HEK293 (cell line): ENCODE results near the gene ABCC3.

ENCODE experiments used
- CTCF ChIA-PET: fragments of 350-600 bp; formaldehyde crosslinking; extraction: SDS; loops from one replicate; lab custom pipeline; 2021; ENCODE audit warnings: antibody characterized with exemption; lab: Yijun Ruan, JAX
- POLR2A ChIA-PET: fragments of 300-600 bp; formaldehyde crosslinking; extraction: SDS; loops from one replicate; lab custom pipeline; 2020; ENCODE audit warnings: antibody characterized with exemption, inconsistent platforms; lab: Yijun Ruan, JAX
- H3K27ac ChIP-seq: fragments of 200-500 bp; sonication (Bioruptor generic); 2 replicates; pipeline ENCODE4 v1.5.1; 2014; ENCODE audit warnings: low read depth, low read length, control low read depth, inconsistent platforms; ENCODE audit errors: extremely low read depth
- H3K36me3 ChIP-seq, 2 experiments: fragments of 200-500 bp in 1 of 2; sonication (Bioruptor generic) in 1 of 2; 1 replicate in 1 of 2; 2 replicates in 1 of 2; pipeline ENCODE4 v1.5.1; 2014 to 2017; ENCODE audit warnings: inconsistent platforms in 2 of 2, low read length in 2 of 2; ENCODE audit not compliant: control insufficient read depth in 2 of 2, insufficient read depth in 1 of 2
- H3K4me1 ChIP-seq: fragments of 200-500 bp; sonication (Bioruptor generic); 2 replicates; pipeline ENCODE4 v1.5.1; 2014; ENCODE audit warnings: mild to moderate bottlenecking, low read length, inconsistent platforms; ENCODE audit not compliant: control insufficient read depth, insufficient read depth
- H3K4me3 ChIP-seq: 2 replicates; pipeline ENCODE4 v1.5.1; 2011; ENCODE audit warnings: low read depth, mild to moderate bottlenecking, control low read depth, low read length, moderate library complexity
- H3K9me3 ChIP-seq: fragments of 200-500 bp; sonication (Bioruptor generic); 2 replicates; pipeline ENCODE4 v1.5.1; 2014; ENCODE audit warnings: low read depth, low read length, inconsistent platforms; ENCODE audit not compliant: control insufficient read depth, insufficient read depth
- TCF7L2 ChIP-seq: IDR thresholded peaks from 2 replicates; pipeline ENCODE4 v1.6.1; 2011; ENCODE audit warnings: low read depth, mild to moderate bottlenecking, inconsistent platforms, low read length, moderate library complexity, borderline replicate concordance
- TRIM28 ChIP-seq: IDR thresholded peaks from 2 replicates; pipeline ENCODE4 v1.6.1; 2011; ENCODE audit warnings: low read length, control low read depth, borderline replicate concordance
- ZBTB10 ChIP-seq: fragments of 450-650 bp; formaldehyde crosslinking; IDR thresholded peaks from 2 replicates; pipeline ENCODE4 v1.5.1; 2016; ENCODE audit warnings: missing biosample characterization, missing genetic modification characterization
- ZBTB26 ChIP-seq: fragments of 450-650 bp; formaldehyde crosslinking; optimal IDR thresholded peaks from 2 replicates; pipeline ENCODE3; 2016; ENCODE audit warnings: missing biosample characterization, mild to moderate bottlenecking, missing genetic modification characterization
- ZBTB8A ChIP-seq: fragments of 450-650 bp; formaldehyde crosslinking; IDR thresholded peaks from 2 replicates; pipeline ENCODE4 v1.5.1; 2016; ENCODE audit warnings: missing biosample characterization, missing genetic modification characterization
- ZEB2 ChIP-seq: fragments of 450-650 bp; formaldehyde crosslinking; IDR thresholded peaks from 2 replicates; pipeline ENCODE4 v1.5.1; 2016; ENCODE audit warnings: missing biosample characterization, missing genetic modification characterization
- ZFP37 ChIP-seq: fragments of 450-650 bp; formaldehyde crosslinking; IDR thresholded peaks from 2 replicates; pipeline ENCODE4 v1.5.1; 2016; ENCODE audit warnings: missing biosample characterization, missing genetic modification characterization
- ZNF138 ChIP-seq: fragments of 450-650 bp; formaldehyde crosslinking; IDR thresholded peaks from 2 replicates; pipeline ENCODE4 v1.5.1; 2016; ENCODE audit warnings: missing biosample characterization, missing genetic modification characterization, borderline replicate concordance
- ZNF169 ChIP-seq: fragments of 450-650 bp; formaldehyde crosslinking; IDR thresholded peaks from 2 replicates; pipeline ENCODE4 v1.5.1; 2016; ENCODE audit warnings: missing biosample characterization, missing genetic modification characterization
- ZNF23 ChIP-seq: fragments of 450-650 bp; formaldehyde crosslinking; IDR thresholded peaks from 2 replicates; pipeline ENCODE4 v1.5.1; 2016; ENCODE audit warnings: missing biosample characterization, missing genetic modification characterization, borderline replicate concordance
- ZNF239 ChIP-seq: fragments of 450-650 bp; formaldehyde crosslinking; IDR thresholded peaks from 2 replicates; pipeline ENCODE4 v1.5.1; 2016; ENCODE audit warnings: missing biosample characterization, missing genetic modification characterization
- ZNF354C ChIP-seq: fragments of 450-650 bp; formaldehyde crosslinking; IDR thresholded peaks from 2 replicates; pipeline ENCODE4 v1.5.1; 2016; ENCODE audit warnings: missing biosample characterization, missing genetic modification characterization, low read depth, borderline replicate concordance
- ZNF596 ChIP-seq: fragments of 450-650 bp; IDR thresholded peaks from 2 replicates; pipeline ENCODE4 v1.5.0; 2018; ENCODE audit warnings: missing biosample characterization, mild to moderate bottlenecking, missing genetic modification characterization, moderate library complexity
- ZNF600 ChIP-seq: fragments of 450-650 bp; formaldehyde crosslinking; IDR thresholded peaks from 2 replicates; pipeline ENCODE4 v1.5.1; 2016; ENCODE audit warnings: missing biosample characterization, missing genetic modification characterization
- ZNF670 ChIP-seq: fragments of 450-650 bp; formaldehyde crosslinking; IDR thresholded peaks from 2 replicates; pipeline ENCODE4 v1.5.1; 2016; ENCODE audit warnings: missing biosample characterization, missing genetic modification characterization, low read depth
- ZNF747 ChIP-seq: fragments of 450-650 bp; formaldehyde crosslinking; IDR thresholded peaks from 2 replicates; pipeline ENCODE4 v1.5.1; 2016; ENCODE audit warnings: missing biosample characterization, missing genetic modification characterization
- ZNF843 ChIP-seq: fragments of 450-650 bp; formaldehyde crosslinking; IDR thresholded peaks from 2 replicates; pipeline ENCODE4 v1.5.1; 2016; ENCODE audit warnings: missing biosample characterization, missing genetic modification characterization
- TF ChIP-seq, protein P1 (sequence below): fragments of 450-650 bp; formaldehyde crosslinking; IDR thresholded peaks from 2 replicates; pipeline ENCODE4 v1.5.1; 2017; ENCODE audit warnings: missing biosample characterization, missing genetic modification characterization
- TF ChIP-seq, protein P2 (sequence below): fragments of 450-650 bp; formaldehyde crosslinking; IDR thresholded peaks from 2 replicates; pipeline ENCODE4 v1.5.1; 2016; ENCODE audit warnings: missing biosample characterization, missing genetic modification characterization, low read depth
- TF ChIP-seq, protein P3 (sequence below): fragments of 450-650 bp; formaldehyde crosslinking; IDR thresholded peaks from 2 replicates; pipeline ENCODE4 v1.5.1; 2016; ENCODE audit warnings: missing biosample characterization, missing genetic modification characterization
- TF ChIP-seq, protein P4 (sequence below): fragments of 450-650 bp; formaldehyde crosslinking; IDR thresholded peaks from 2 replicates; pipeline ENCODE4 v1.5.1; 2016; ENCODE audit warnings: missing biosample characterization, missing genetic modification characterization
- TF ChIP-seq, protein P5 (sequence below): fragments of 450-650 bp; formaldehyde crosslinking; IDR thresholded peaks from 2 replicates; pipeline ENCODE4 v1.5.1; 2016; ENCODE audit warnings: missing biosample characterization, missing genetic modification characterization

ABCC3 gene

GRCh38 chr17:50593321-50593720 lies 41.4 kb upstream of the ABCC3 start (continued):
- TF ChIP-seq ZBTB10 (tag by site-specific recombination) = no peak
- TF ChIP-seq, protein P1, sequence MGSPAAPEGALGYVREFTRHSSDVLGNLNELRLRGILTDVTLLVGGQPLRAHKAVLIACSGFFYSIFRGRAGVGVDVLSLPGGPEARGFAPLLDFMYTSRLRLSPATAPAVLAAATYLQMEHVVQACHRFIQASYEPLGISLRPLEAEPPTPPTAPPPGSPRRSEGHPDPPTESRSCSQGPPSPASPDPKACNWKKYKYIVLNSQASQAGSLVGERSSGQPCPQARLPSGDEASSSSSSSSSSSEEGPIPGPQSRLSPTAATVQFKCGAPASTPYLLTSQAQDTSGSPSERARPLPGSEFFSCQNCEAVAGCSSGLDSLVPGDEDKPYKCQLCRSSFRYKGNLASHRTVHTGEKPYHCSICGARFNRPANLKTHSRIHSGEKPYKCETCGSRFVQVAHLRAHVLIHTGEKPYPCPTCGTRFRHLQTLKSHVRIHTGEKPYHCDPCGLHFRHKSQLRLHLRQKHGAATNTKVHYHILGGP (tag by site-specific recombination) = no peak
- TF ChIP-seq ZFP37 (tag by site-specific recombination) = no peak
- TF ChIP-seq ZNF600 (tag by site-specific recombination) = no peak

- CTCF ChIA-PET = no interaction called here
Measured at GRCh38 chr17:50594128-50594823, 40.4 kb upstream of the ABCC3 start.

DNA sequence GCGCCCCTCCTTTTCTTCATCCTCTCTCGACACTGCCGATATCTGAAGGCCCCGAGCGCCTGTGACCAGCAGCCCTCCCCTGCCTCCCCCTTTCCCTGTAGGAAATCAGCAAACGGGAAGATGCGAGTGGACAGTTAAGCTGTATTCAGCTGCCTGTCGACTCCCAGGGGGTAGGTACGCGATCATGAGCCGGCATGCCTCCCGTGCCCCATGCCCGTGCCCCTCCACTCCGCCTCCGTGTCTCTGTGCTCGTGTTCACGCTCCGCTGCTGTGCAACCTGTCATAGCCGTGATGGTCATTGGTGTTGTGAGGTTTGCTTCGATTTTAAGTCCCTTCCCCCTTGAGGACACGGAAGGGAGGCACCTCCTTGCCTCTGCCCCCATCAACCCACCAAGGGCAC lies 39.8 kb upstream of the ABCC3 start:
- Histone ChIP-seq H3K4me3 (no peak overlapping the region), H3K36me3 (no peaks in the 10 kb centered on the region), H3K4me1 (no peaks in the 10 kb centered on the region), H3K27ac (no peak overlapping the region), H3K9me3 (no peaks in the 10 kb centered on the region)
- POLR2A ChIA-PET = no interaction called here
- CTCF ChIA-PET = no interaction called here
- TF ChIP-seq, protein P2, sequence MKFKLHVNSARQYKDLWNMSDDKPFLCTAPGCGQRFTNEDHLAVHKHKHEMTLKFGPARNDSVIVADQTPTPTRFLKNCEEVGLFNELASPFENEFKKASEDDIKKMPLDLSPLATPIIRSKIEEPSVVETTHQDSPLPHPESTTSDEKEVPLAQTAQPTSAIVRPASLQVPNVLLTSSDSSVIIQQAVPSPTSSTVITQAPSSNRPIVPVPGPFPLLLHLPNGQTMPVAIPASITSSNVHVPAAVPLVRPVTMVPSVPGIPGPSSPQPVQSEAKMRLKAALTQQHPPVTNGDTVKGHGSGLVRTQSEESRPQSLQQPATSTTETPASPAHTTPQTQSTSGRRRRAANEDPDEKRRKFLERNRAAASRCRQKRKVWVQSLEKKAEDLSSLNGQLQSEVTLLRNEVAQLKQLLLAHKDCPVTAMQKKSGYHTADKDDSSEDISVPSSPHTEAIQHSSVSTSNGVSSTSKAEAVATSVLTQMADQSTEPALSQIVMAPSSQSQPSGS (tag by site-specific recombination) = no peak
- TF ChIP-seq ZNF239 (tag by site-specific recombination) (no peak), ZNF596 (no peak), ZEB2 (tag by site-specific recombination) (no peak), ZNF23 (no peak), ZNF670 (tag by site-specific recombination) (no peak), ZBTB8A (no peak), ZNF843 (tag by site-specific recombination) (no peak), ZNF354C (tag by site-specific recombination) (no peak), ZNF747 (tag by site-specific recombination) (no peak), TCF7L2 (no peak), ZBTB26 (tag by site-specific recombination) (no peak)
- TF ChIP-seq, protein P3, sequence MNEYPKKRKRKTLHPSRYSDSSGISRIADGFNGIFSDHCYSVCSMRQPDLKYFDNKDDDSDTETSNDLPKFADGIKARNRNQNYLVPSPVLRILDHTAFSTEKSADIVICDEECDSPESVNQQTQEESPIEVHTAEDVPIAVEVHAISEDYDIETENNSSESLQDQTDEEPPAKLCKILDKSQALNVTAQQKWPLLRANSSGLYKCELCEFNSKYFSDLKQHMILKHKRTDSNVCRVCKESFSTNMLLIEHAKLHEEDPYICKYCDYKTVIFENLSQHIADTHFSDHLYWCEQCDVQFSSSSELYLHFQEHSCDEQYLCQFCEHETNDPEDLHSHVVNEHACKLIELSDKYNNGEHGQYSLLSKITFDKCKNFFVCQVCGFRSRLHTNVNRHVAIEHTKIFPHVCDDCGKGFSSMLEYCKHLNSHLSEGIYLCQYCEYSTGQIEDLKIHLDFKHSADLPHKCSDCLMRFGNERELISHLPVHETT (tag by site-specific recombination) = no peak
- TF ChIP-seq, protein P4, sequence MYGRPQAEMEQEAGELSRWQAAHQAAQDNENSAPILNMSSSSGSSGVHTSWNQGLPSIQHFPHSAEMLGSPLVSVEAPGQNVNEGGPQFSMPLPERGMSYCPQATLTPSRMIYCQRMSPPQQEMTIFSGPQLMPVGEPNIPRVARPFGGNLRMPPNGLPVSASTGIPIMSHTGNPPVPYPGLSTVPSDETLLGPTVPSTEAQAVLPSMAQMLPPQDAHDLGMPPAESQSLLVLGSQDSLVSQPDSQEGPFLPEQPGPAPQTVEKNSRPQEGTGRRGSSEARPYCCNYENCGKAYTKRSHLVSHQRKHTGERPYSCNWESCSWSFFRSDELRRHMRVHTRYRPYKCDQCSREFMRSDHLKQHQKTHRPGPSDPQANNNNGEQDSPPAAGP (tag by site-specific recombination) = no peak

More at GRCh38 chr17:50594128-50594823, 40.4 kb upstream of the ABCC3 start:
- Histone ChIP-seq H3K36me3 (no peaks in the 10 kb centered on the region), H3K4me3 (no peak overlapping the region), H3K27ac (no peak overlapping the region), H3K4me1 (no peaks in the 10 kb centered on the region), H3K9me3 (no peaks in the 10 kb centered on the region)
- POLR2A ChIA-PET = no interaction called here
- TF ChIP-seq, protein P5, sequence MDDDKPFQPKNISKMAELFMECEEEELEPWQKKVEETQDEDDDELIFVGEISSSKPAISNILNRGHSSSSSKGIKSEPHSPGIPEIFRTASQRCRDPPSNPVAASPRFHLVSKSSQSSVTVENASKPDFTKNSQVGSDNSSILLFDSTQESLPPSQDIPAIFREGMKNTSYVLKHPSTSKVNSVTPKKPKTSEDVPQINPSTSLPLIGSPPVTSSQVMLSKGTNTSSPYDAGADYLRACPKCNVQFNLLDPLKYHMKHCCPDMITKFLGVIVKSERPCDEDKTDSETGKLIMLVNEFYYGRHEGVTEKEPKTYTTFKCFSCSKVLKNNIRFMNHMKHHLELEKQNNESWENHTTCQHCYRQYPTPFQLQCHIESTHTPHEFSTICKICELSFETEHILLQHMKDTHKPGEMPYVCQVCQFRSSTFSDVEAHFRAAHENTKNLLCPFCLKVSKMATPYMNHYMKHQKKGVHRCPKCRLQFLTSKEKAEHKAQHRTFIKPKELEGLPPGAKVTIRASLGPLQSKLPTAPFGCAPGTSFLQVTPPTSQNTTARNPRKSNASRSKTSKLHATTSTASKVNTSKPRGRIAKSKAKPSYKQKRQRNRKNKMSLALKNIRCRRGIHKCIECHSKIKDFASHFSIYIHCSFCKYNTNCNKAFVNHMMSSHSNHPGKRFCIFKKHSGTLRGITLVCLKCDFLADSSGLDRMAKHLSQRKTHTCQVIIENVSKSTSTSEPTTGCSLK (tag by site-specific recombination) = no peak
- TF ChIP-seq ZNF138 (tag by site-specific recombination) (no peak), ZNF600 (tag by site-specific recombination) (peak; percentile 53), TRIM28 (no peak), ZNF169 (tag by site-specific recombination) (no peak)
